CD4-positive, alpha-beta memory T cell (primary cell): Measurements from ENCODE around the gene RBBP8NL. TPM values are rescaled to one million over a fixed set of nuclear protein-coding genes. Genes with fewer than 3 reads are reported as not detected.
A peak's percentile ranks its signal among the peaks of the same experiment; 100 is the strongest.

Source experiments
- CTCF ChIA-PET: fragments of 350-600 bp; sonication (Branson Sonifier 250); formaldehyde crosslinking; loops from one replicate; lab custom pipeline; 2021; ENCODE audit warnings: inconsistent platforms; ENCODE audit not compliant: partially characterized antibody; lab: Charles Lee
- POLR2A ChIA-PET: fragments of 350-600 bp; sonication (Branson Sonifier 250); formaldehyde crosslinking; loops from one replicate; lab custom pipeline; 2021; ENCODE audit not compliant: partially characterized antibody; lab: Charles Lee
- DNase-seq, 5 donors: peaks; one replicate each; pipeline versions ENCODE4 v3.0.0 to v3.0.0-alpha.2; 2020 to 2022; ENCODE audit warnings: mixed read lengths in 1 of 5
- H3K27ac ChIP-seq: one replicate; pipeline ENCODE4 v1.7.0; 2013; ENCODE audit warnings: low read depth, low read length
- H3K27me3 ChIP-seq: 2 replicates; pipeline ENCODE4 v1.7.0; 2013; ENCODE audit warnings: mild to moderate bottlenecking, low read length, moderate library complexity; ENCODE audit not compliant: insufficient read depth
- H3K36me3 ChIP-seq: 2 replicates; pipeline ENCODE4 v1.7.0; 2013; ENCODE audit warnings: mild to moderate bottlenecking, low read length, moderate library complexity; ENCODE audit not compliant: insufficient read depth
- H3K4me1 ChIP-seq: 2 replicates; pipeline ENCODE4 v1.7.0; 2013; ENCODE audit warnings: mild to moderate bottlenecking, low read length, moderate library complexity; ENCODE audit not compliant: insufficient read depth
- H3K4me3 ChIP-seq, 2 donors: one replicate each; pipeline ENCODE4 v1.7.0; 2013; ENCODE audit warnings: low read length in 2 of 2, mild to moderate bottlenecking in 1 of 2
- H3K9me3 ChIP-seq, 2 donors: one replicate each; pipeline ENCODE4 v1.7.0; 2013; ENCODE audit warnings: low read length in 2 of 2, control low read depth in 1 of 2; ENCODE audit not compliant: control insufficient read depth in 1 of 2
- H3K27ac Mint-ChIP-seq, 7 donors: one replicate each; pipeline ENCODE4 v1.8.0; 2020 to 2021; ENCODE audit warnings: mixed read lengths in 7 of 7, mild to moderate bottlenecking in 6 of 7, inconsistent platforms in 3 of 7, moderate library complexity in 3 of 7
- H3K27me3 Mint-ChIP-seq, 2 donors: one replicate each; pipeline ENCODE4 v1.8.0; 2020 to 2021; ENCODE audit warnings: mixed read lengths in 2 of 2
- H3K36me3 Mint-ChIP-seq, 2 donors: one replicate each; pipeline ENCODE4 v1.8.0; 2020 to 2021; ENCODE audit warnings: mixed read lengths in 2 of 2, inconsistent platforms in 1 of 2, mild to moderate bottlenecking in 1 of 2
- H3K4me1 Mint-ChIP-seq, 4 donors: one replicate each; pipeline ENCODE4 v1.8.0; 2020 to 2021; ENCODE audit warnings: mixed read lengths in 4 of 4, mild to moderate bottlenecking in 1 of 4
- H3K4me3 Mint-ChIP-seq, 8 donors: one replicate each; pipeline ENCODE4 v1.8.0; 2020 to 2021; ENCODE audit warnings: mixed read lengths in 8 of 8, mild to moderate bottlenecking in 7 of 8, moderate library complexity in 6 of 8, inconsistent platforms in 3 of 8
- H3K9me3 Mint-ChIP-seq, 8 donors: one replicate each; pipeline ENCODE4 v1.8.0; 2020 to 2021; ENCODE audit warnings: mixed read lengths in 8 of 8, mild to moderate bottlenecking in 5 of 8, inconsistent platforms in 3 of 8, moderate library complexity in 1 of 8
- intact Hi-C: fragments of 100-400 bp; cut with micrococcal nuclease; formaldehyde crosslinking; loops from one replicate; pipeline ENCODE4 v1.15.1; 2023
- polyA plus RNA-seq, 2 donors: library from polyadenylated mRNA; unstranded; fragments of 300-500 nt; fragmentation: Illumina TruSeq; gene quantifications; one replicate each; pipeline ENCODE4 v1.2.3, GENCODE V29; 2021
- total RNA-seq, 2 experiments: library from RNA; stranded (reverse); gene quantifications; one replicate each; pipeline ENCODE4 v1.2.3, GENCODE V29; 2021

The RBBP8NL gene
- total and polyA plus RNA-seq, 4 experiments from 2014 or later: not detected

GRCh38 chr20:62459488-62459887, 32.1 kb upstream of the RBBP8NL start:
- no peak overlapping the region for H3K4me3 Mint-ChIP-seq
- Histone ChIP-seq H3K27ac (no peak overlapping the region), H3K36me3 (no peaks in the 10 kb centered on the region), H3K9me3 (no peaks in the 10 kb centered on the region), H3K27me3 (no peaks in the 10 kb centered on the region), H3K4me3 (no peak overlapping the region), H3K4me1 (no peaks in the 10 kb centered on the region)
- H3K4me1 Mint-ChIP-seq: peaks cover 0 to 3% (median 0%) of the 10 kb centered on the region in 4 donors
- CTCF ChIA-PET: no interaction called here
- no peak overlapping the region for H3K27ac Mint-ChIP-seq
- peaks cover 5 to 6% of the 10 kb centered on the region in 2 donors for H3K27me3 Mint-ChIP-seq
- H3K9me3 Mint-ChIP-seq: no peaks in the 10 kb centered on the region
- no peaks in the 10 kb centered on the region for H3K36me3 Mint-ChIP-seq
- peak in 1 of 5 donors; percentile 1 for DNase-seq
- POLR2A ChIA-PET: no interaction called here
- intact Hi-C loops: no loop called here

DNA sequence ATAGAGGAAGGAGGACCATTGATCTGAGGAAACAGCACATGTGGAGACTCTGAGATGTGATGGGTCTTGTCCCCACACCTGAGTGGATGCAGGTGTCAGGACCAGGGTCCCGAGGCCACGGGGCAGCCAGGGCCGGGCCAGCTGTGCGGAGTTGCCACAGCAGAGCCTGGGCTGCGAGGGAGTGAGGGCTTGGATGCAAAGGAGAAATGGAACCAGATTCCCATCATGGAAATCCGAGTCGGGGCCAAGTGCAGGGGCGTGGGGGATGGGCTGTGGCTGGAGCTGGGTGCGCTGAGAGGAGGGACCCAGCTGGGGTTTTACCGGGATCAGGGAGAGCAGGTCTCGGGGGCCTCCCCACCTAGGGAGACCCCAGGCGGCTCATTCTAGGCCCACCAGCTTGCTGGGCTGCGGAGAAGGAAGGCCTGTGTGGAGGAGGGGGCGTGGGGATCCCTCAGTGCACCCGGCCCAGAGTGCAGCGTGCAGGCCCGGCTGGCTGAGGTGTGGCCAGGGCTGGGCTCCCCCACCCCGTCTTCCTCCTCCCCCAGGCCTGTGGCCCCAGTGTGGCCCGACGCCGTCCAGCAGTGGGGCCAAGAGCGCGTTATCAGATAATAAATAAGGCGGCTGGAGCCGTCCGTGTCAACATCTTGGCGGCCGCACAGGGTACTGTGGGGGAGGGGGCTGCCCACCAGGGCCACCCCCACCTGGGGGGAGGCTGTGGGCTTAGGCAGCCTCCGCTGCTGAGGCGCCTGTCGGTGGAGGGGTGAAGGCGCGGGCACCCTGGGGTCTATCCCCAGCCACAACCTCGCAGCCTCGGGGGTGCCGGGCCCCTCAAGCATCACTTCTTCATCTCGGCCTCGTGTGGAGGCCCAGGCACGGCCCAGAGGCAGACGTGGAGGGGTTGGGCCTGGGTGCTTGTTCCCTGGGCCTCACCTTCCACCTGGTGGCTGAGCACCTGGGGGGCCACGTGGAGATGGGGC, 31.2 kb upstream of the RBBP8NL start:
- H3K27me3 Mint-ChIP-seq: peaks cover 5 to 6% of the 10 kb centered on the region in 2 donors
- intact Hi-C loops: no loop called here
- CTCF ChIA-PET: no interaction called here

DNA sequence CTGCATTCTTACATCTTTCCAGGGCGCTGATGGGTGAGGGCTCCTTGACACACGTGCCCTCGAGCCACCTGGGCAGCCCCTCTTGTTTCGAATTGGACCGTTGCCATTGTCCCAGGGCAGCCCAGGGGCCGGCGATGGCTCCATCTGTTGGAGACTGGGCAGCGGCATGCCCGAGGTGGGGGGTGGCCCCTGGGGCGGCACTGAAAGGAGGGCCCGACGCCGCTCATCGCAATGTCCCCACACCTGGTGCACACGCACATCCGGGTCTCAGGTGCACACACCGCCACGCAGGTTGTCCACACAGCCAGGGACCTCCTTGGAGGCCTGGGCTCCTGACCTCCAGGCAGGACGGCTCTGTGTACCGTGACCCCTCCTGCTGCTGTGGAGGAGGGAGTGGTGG, 30.5 kb upstream of the RBBP8NL start:
- Histone ChIP-seq H3K4me3 (no peak overlapping the region), H3K4me1 (no peaks in the 10 kb centered on the region), H3K9me3 (no peaks in the 10 kb centered on the region), H3K27me3 (no peaks in the 10 kb centered on the region), H3K27ac (no peak overlapping the region), H3K36me3 (no peaks in the 10 kb centered on the region)
- intact Hi-C loops: no loop called here
- Mint-ChIP-seq H3K27me3 (peaks cover 5 to 6% of the 10 kb centered on the region in 2 donors), H3K9me3 (no peaks in the 10 kb centered on the region), H3K36me3 (no peaks in the 10 kb centered on the region), H3K4me3 (no peak overlapping the region), H3K4me1 (peaks cover 0 to 3% (median 0%) of the 10 kb centered on the region in 4 donors), H3K27ac (no peak overlapping the region)
- no peak for DNase-seq
- CTCF ChIA-PET: no interaction called here
- POLR2A ChIA-PET: no interaction called here

More for the DNA sequence above, 31.2 kb upstream of the RBBP8NL start:
- Histone ChIP-seq H3K36me3 (no peaks in the 10 kb centered on the region), H3K27me3 (no peaks in the 10 kb centered on the region), H3K4me1 (no peaks in the 10 kb centered on the region), H3K9me3 (no peaks in the 10 kb centered on the region), H3K27ac (no peak overlapping the region), H3K4me3 (no peak overlapping the region)
- DNase-seq: peak in 1 of 5 donors; percentile 17
- Mint-ChIP-seq H3K4me3 (peak overlapping the region in 1 of 8 donors; percentile 48), H3K9me3 (no peaks in the 10 kb centered on the region), H3K36me3 (no peaks in the 10 kb centered on the region), H3K27ac (no peak overlapping the region), H3K4me1 (peaks cover 0 to 3% (median 0%) of the 10 kb centered on the region in 4 donors)
- POLR2A ChIA-PET: no interaction called here

- no peak for DNase-seq
- Mint-ChIP-seq H3K27ac (no peak overlapping the region), H3K27me3 (peaks cover 5 to 6% of the 10 kb centered on the region in 2 donors), H3K4me3 (no peak overlapping the region), H3K36me3 (no peaks in the 10 kb centered on the region), H3K9me3 (no peaks in the 10 kb centered on the region), H3K4me1 (peaks cover 0 to 3% (median 0%) of the 10 kb centered on the region in 4 donors)
- Histone ChIP-seq H3K4me1 (no peaks in the 10 kb centered on the region), H3K27me3 (no peaks in the 10 kb centered on the region), H3K9me3 (no peaks in the 10 kb centered on the region), H3K4me3 (no peak overlapping the region), H3K36me3 (no peaks in the 10 kb centered on the region), H3K27ac (no peak overlapping the region)
- POLR2A ChIA-PET: no interaction called here
- intact Hi-C loops: no loop called here
- CTCF ChIA-PET: no interaction called here
These were observed 29.8 kb upstream of the RBBP8NL start for GRCh38 chr20:62457098-62457497.

GRCh38 chr20:62455929-62456328, 28.6 kb upstream of the RBBP8NL start:
- intact Hi-C loops: no loop called here
- POLR2A ChIA-PET: no interaction called here
- H3K4me1 Mint-ChIP-seq: peaks cover 0 to 3% (median 0%) of the 10 kb centered on the region in 4 donors
- H3K27ac Mint-ChIP-seq: no peak overlapping the region
- Histone ChIP-seq H3K4me1 (no peaks in the 10 kb centered on the region), H3K27ac (no peak overlapping the region), H3K27me3 (no peaks in the 10 kb centered on the region), H3K9me3 (no peaks in the 10 kb centered on the region), H3K4me3 (no peak overlapping the region), H3K36me3 (no peaks in the 10 kb centered on the region)
- CTCF ChIA-PET: no interaction called here
- H3K27me3 Mint-ChIP-seq: peaks cover 3 to 6% of the 10 kb centered on the region in 2 donors
- no peak for DNase-seq
- H3K9me3 Mint-ChIP-seq: no peaks in the 10 kb centered on the region
- H3K36me3 Mint-ChIP-seq: no peaks in the 10 kb centered on the region
- no peak overlapping the region for H3K4me3 Mint-ChIP-seq

DNA sequence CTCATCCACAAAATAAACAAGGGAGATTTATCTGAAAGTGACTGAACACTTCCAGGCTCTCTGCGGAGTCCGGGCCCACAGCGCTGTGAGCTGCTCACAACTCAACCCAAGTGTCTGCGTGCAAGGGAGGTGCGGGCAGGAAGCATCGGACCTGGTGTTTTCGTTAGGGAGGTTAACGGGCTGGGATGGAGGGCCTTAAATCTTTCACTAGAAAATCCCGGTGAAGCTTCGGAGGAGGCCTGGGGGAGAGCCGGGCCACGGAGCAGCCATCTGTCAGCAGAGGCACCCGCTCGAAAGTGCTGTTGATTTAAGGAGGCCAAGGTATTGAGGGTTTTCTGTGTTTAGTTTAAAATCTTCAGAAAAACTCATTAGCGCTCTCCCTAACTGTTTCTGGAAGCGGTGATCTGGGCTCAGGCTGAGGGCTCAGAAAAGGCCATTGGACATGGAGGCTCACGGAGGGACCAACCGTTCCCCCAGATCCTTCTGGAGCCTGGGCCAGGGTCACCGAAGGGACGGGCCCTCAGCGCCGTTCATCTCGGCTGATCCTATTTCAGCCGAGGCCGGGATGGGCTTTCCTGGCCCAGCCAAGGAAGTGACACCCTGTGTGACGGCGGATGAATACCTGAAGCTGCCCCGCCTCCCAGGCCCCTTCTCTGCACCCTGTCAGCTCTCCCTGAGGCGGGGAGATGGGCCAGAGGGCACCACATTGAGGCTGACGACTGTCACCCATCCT, 27.7 kb upstream of the RBBP8NL start:
- Histone ChIP-seq H3K9me3 (no peaks in the 10 kb centered on the region), H3K4me3 (no peak overlapping the region), H3K27ac (no peak overlapping the region), H3K27me3 (no peaks in the 10 kb centered on the region), H3K36me3 (no peaks in the 10 kb centered on the region), H3K4me1 (no peaks in the 10 kb centered on the region)
- no peaks in the 10 kb centered on the region for H3K9me3 Mint-ChIP-seq
- peaks cover 0 to 3% (median 0%) of the 10 kb centered on the region in 4 donors for H3K4me1 Mint-ChIP-seq
- H3K36me3 Mint-ChIP-seq: no peaks in the 10 kb centered on the region
- H3K27ac Mint-ChIP-seq: no peak overlapping the region
- intact Hi-C loops: no loop called here
- no peak overlapping the region for H3K4me3 Mint-ChIP-seq
- POLR2A ChIA-PET: no interaction called here
- DNase-seq: no peak
- CTCF ChIA-PET: no interaction called here
- peaks cover 3 to 6% of the 10 kb centered on the region in 2 donors for H3K27me3 Mint-ChIP-seq

GRCh38 chr20:62453186-62453808, 26.0 kb upstream of the RBBP8NL start:
- CTCF ChIA-PET: interaction anchor here (1.2 kb wide), 1 partner anchor 11 kb away, joined by 3 read pairs; no protein-coding TSS in a partner anchor
- Histone ChIP-seq H3K36me3 (no peaks in the 10 kb centered on the region), H3K27me3 (no peaks in the 10 kb centered on the region), H3K4me3 (no peak overlapping the region), H3K4me1 (no peaks in the 10 kb centered on the region), H3K9me3 (no peaks in the 10 kb centered on the region), H3K27ac (no peak overlapping the region)
- Mint-ChIP-seq H3K36me3 (no peaks in the 10 kb centered on the region), H3K4me1 (peaks cover 0 to 3% (median 0%) of the 10 kb centered on the region in 4 donors), H3K4me3 (no peak overlapping the region), H3K27ac (no peak overlapping the region), H3K9me3 (no peaks in the 10 kb centered on the region), H3K27me3 (peaks cover 3 to 9% of the 10 kb centered on the region in 2 donors)
- no peak for DNase-seq
- POLR2A ChIA-PET: no interaction called here
- intact Hi-C loops: no loop called here
